Measurements from ENCODE around the gene MNX1.

The MNX1 gene

DNA sequence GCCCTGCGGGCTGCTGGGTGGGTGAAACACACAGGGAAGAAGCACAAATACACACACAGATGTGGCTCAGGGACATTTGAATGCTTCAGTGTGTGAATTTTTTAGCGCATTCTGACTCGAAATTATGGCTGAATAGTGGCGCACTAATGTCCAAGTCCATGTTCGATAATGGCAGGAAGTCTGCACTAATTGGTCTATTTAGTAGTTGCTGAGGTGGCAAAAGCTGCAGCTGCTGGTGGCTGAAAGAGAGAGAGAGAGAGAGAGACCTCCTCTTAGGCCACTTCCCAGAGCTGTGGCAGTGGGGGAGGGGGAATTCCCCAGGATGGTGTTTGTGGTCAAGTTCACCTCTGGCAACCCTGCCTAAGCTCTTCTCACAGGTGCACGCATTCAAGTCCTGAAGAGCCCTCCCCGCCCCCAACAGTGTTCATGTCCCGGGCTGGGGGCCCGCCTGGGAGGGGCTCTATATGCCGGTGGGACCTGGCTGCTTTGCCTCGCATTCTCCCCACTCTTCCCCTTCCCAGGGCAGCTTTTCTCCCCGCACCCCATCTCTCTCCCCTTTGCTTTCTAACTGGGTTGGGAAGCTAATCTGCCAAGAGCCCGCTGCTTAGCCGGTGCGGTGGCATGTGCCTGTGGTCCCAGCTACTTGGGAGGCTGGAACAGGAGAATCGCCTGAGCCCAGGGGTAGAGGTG, 6.0 kb upstream of the MNX1 start:
- Histone ChIP-seq H3K4me1 (ENCODE audit: control insufficient read depth in 2 of 2, insufficient read depth in 1 of 2, low read depth in 1 of 2, low read length in 2 of 2) (no peaks in the 10 kb centered on the region), H3K27me3 (ENCODE audit: control insufficient read depth in 3 of 3, insufficient read depth in 3 of 3, low read depth in 1 of 3, low read length in 3 of 3) (peaks cover 75 to 100% (median 98%) of the 10 kb centered on the region in 3 experiments)
- no peak for DNase-seq (ENCODE audit: low spot score)

DNA sequence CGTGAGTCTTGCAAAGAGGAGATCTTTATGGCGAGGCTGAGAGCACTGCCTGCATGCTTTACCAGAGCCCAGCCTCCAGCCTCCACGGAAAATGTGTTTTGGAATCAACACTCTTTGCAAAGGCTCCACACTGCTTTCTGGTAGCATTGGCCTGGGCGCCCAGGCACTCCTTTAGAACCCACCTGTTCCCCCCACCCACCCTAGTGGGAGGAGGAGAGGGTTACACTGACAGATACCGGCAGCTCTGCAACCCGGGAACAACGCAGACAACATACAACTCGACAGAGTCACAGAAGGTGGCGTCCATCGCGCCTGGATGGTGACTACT, 5.5 kb upstream of the MNX1 start:
- Histone ChIP-seq H2BK15ac (ENCODE audit: low read length) (no peak overlapping the region), H3K4ac (ENCODE audit: low read length) (no peak overlapping the region), H3K4me1 (ENCODE audit: control insufficient read depth in 2 of 2, insufficient read depth in 1 of 2, low read depth in 1 of 2, low read length in 2 of 2) (peaks cover 3 to 4% of the 10 kb centered on the region in 2 donors), H3K79me1 (ENCODE audit: low read depth, low read length) (no peaks in the 10 kb centered on the region), H2AK5ac (ENCODE audit: low read depth, low read length) (no peak overlapping the region), H3K23ac (ENCODE audit: low read depth, low read length, poor library complexity) (no peak overlapping the region), H4K91ac (ENCODE audit: low read depth, low read length, poor library complexity) (no peak overlapping the region), H3K18ac (ENCODE audit: low read length) (no peak overlapping the region), H3K27me3 (ENCODE audit: control insufficient read depth in 3 of 3, insufficient read depth in 3 of 3, low read depth in 1 of 3, low read length in 3 of 3) (peaks cover 75 to 100% (median 98%) of the 10 kb centered on the region in 3 experiments), H3K4me2 (ENCODE audit: insufficient read depth, low read length, poor library complexity, severe bottlenecking) (no peak overlapping the region), H3K9me3 (replicated peaks in 1 of 2; ENCODE audit: control insufficient read depth in 2 of 2, insufficient read depth in 1 of 2, low read depth in 1 of 2, low read length in 2 of 2) (peaks cover 1 to 4% of the 10 kb centered on the region in 2 donors), H4K8ac (ENCODE audit: low read depth, low read length) (no peak overlapping the region), H2BK5ac (ENCODE audit: low read length) (no peak overlapping the region), H3K9ac (ENCODE audit: low read depth, low read length, poor library complexity) (no peak overlapping the region), H2BK120ac (ENCODE audit: low read depth, low read length) (no peak overlapping the region), H2AFZ (ENCODE audit: low read length) (no peak overlapping the region), H3K4me3 (ENCODE audit: low read length in 2 of 2) (no peak overlapping the region), H3K14ac (ENCODE audit: low read length) (no peak overlapping the region), H3K27ac (replicated peaks; ENCODE audit: low read length) (no peak overlapping the region), H2BK12ac (ENCODE audit: low read length) (no peak overlapping the region), H3K36me3 (replicated peaks in 1 of 2; ENCODE audit: control insufficient read depth in 2 of 2, insufficient read depth in 2 of 2, low read length in 2 of 2) (no peaks in the 10 kb centered on the region)
- no CpG with 5 or more reads among the region's 11 CpGs for WGBS, 2 donors (ENCODE audit: extremely low coverage in 2 of 2, insufficient read length in 2 of 2, insufficient replicate concordance in 1 of 2)
- DNase-seq (ENCODE audit: low spot score), result no peak

More for the DNA sequence above, 6.0 kb upstream of the MNX1 start:
- no peak overlapping the region for H4K91ac ChIP-seq (ENCODE audit: low read depth, low read length, poor library complexity)
- no peak overlapping the region for H3K4me2 ChIP-seq (ENCODE audit: insufficient read depth, low read length, poor library complexity, severe bottlenecking)
- peak overlapping the region; percentile 40 for H3K23ac ChIP-seq (ENCODE audit: low read depth, low read length, poor library complexity)
- H3K4ac ChIP-seq (ENCODE audit: low read length), result no peak overlapping the region
- H2BK12ac ChIP-seq (ENCODE audit: low read length), result no peak overlapping the region
- no peak overlapping the region for H3K4me3 ChIP-seq (ENCODE audit: low read length in 2 of 2)
- no peak overlapping the region for H2BK120ac ChIP-seq (ENCODE audit: low read depth, low read length)
- H3K9me3 ChIP-seq (replicated peaks in 1 of 2; ENCODE audit: control insufficient read depth in 2 of 2, insufficient read depth in 1 of 2, low read depth in 1 of 2, low read length in 2 of 2), result peaks cover 1 to 4% of the 10 kb centered on the region in 2 donors
- no peak overlapping the region for H3K18ac ChIP-seq (ENCODE audit: low read length)
- H2BK15ac ChIP-seq (ENCODE audit: low read length), result no peak overlapping the region
- H2BK5ac ChIP-seq (ENCODE audit: low read length), result no peak overlapping the region
- no CpG with 5 or more reads among the region's 16 CpGs for WGBS, 2 donors (ENCODE audit: extremely low coverage in 2 of 2, insufficient read length in 2 of 2, insufficient replicate concordance in 1 of 2)
- H2AK5ac ChIP-seq (ENCODE audit: low read depth, low read length), result no peak overlapping the region
- no peaks in the 10 kb centered on the region for H3K36me3 ChIP-seq (replicated peaks in 1 of 2; ENCODE audit: control insufficient read depth in 2 of 2, insufficient read depth in 2 of 2, low read length in 2 of 2)
- H3K14ac ChIP-seq (ENCODE audit: low read length), result no peak overlapping the region
- no peak overlapping the region for H4K8ac ChIP-seq (ENCODE audit: low read depth, low read length)
- H3K9ac ChIP-seq (ENCODE audit: low read depth, low read length, poor library complexity), result no peak overlapping the region
- no peak overlapping the region for H2AFZ ChIP-seq (ENCODE audit: low read length)
- H3K79me1 ChIP-seq (ENCODE audit: low read depth, low read length), result no peaks in the 10 kb centered on the region
- H3K27ac ChIP-seq (replicated peaks; ENCODE audit: low read length), result no peak overlapping the region

- H3K36me3 ChIP-seq (replicated peaks in 1 of 2; ENCODE audit: control insufficient read depth in 2 of 2, insufficient read depth in 2 of 2, low read length in 2 of 2), result no peaks in the 10 kb centered on the region
- H3K27ac ChIP-seq (replicated peaks; ENCODE audit: low read length), result no peak overlapping the region
- no peak overlapping the region for H3K4me3 ChIP-seq (ENCODE audit: low read length in 2 of 2)
- DNase-seq (ENCODE audit: low spot score), result no peak
- no CpG with 5 or more reads among the region's 12 CpGs for WGBS, 2 donors (ENCODE audit: extremely low coverage in 2 of 2, insufficient read length in 2 of 2, insufficient replicate concordance in 1 of 2)
- no peak overlapping the region for H3K9ac ChIP-seq (ENCODE audit: low read depth, low read length, poor library complexity)
- no peak overlapping the region for H4K91ac ChIP-seq (ENCODE audit: low read depth, low read length, poor library complexity)
- H3K79me1 ChIP-seq (ENCODE audit: low read depth, low read length), result no peaks in the 10 kb centered on the region
- no peak overlapping the region for H3K14ac ChIP-seq (ENCODE audit: low read length)
- H4K8ac ChIP-seq (ENCODE audit: low read depth, low read length), result no peak overlapping the region
- peaks cover 4 to 5% of the 10 kb centered on the region in 2 donors for H3K4me1 ChIP-seq (ENCODE audit: control insufficient read depth in 2 of 2, insufficient read depth in 1 of 2, low read depth in 1 of 2, low read length in 2 of 2)
- H2BK120ac ChIP-seq (ENCODE audit: low read depth, low read length), result no peak overlapping the region
- H3K4me2 ChIP-seq (ENCODE audit: insufficient read depth, low read length, poor library complexity, severe bottlenecking), result no peak overlapping the region
- no peak overlapping the region for H2AFZ ChIP-seq (ENCODE audit: low read length)
- H3K23ac ChIP-seq (ENCODE audit: low read depth, low read length, poor library complexity), result no peak overlapping the region
- no peak overlapping the region for H2BK5ac ChIP-seq (ENCODE audit: low read length)
- H2BK12ac ChIP-seq (ENCODE audit: low read length), result no peak overlapping the region
- H3K27me3 ChIP-seq (ENCODE audit: control insufficient read depth in 3 of 3, insufficient read depth in 3 of 3, low read depth in 1 of 3, low read length in 3 of 3), result peaks cover 73 to 97% (median 95%) of the 10 kb centered on the region in 3 experiments
- H2BK15ac ChIP-seq (ENCODE audit: low read length), result no peak overlapping the region
- H3K9me3 ChIP-seq (replicated peaks in 1 of 2; ENCODE audit: control insufficient read depth in 2 of 2, insufficient read depth in 1 of 2, low read depth in 1 of 2, low read length in 2 of 2), result peaks cover 0 to 1% of the 10 kb centered on the region in 2 donors
- no peak overlapping the region for H3K18ac ChIP-seq (ENCODE audit: low read length)
- H3K4ac ChIP-seq (ENCODE audit: low read length), result no peak overlapping the region
- H2AK5ac ChIP-seq (ENCODE audit: low read depth, low read length), result no peak overlapping the region
Observed at GRCh38 chr7:157014635-157015555, 4.4 kb upstream of the MNX1 start.
